HG02852 (cell line): Measurements from ENCODE around the gene TMEM132E.

Experiments used
- ATAC-seq: cut with Tn5 transposase; IDR thresholded peaks from one replicate; pipeline ENCODE4 v1.9.1; 2021; ENCODE audit warnings: mild to moderate bottlenecking, moderate library complexity; ENCODE audit not compliant: unreplicated experiment

The TMEM132E gene

GRCh38 chr17:34567691-34568465 is 11.5 kb upstream of the TMEM132E start:
- ATAC-seq = no peak

GRCh38 chr17:34568953-34569352 is 10.4 kb upstream of the TMEM132E start:
- ATAC-seq = no peak

- no peak for ATAC-seq
Observed at GRCh38 chr17:34569591-34569990, 9.8 kb upstream of the TMEM132E start.

- no peak for ATAC-seq
Observed at GRCh38 chr17:34570506-34570905, 8.9 kb upstream of the TMEM132E start.

GRCh38 chr17:34571428-34572130 is 7.8 kb upstream of the TMEM132E start:
- ATAC-seq = no peak

- no peak for ATAC-seq
Observed at GRCh38 chr17:34572483-34572882, 6.9 kb upstream of the TMEM132E start.

- ATAC-seq = no peak
Observed at GRCh38 chr17:34575182-34575581, 4.2 kb upstream of the TMEM132E start.

- no peak for ATAC-seq
Observed at GRCh38 chr17:34578016-34578415, 1.4 kb upstream of the TMEM132E start.

- no peak for ATAC-seq
Observed at GRCh38 chr17:34578656-34579016, 746 bp upstream of the TMEM132E start.

GRCh38 chr17:34579979-34580684 is 750 bp downstream of the TMEM132E start:
- ATAC-seq = no peak

- no peak for ATAC-seq
Observed at GRCh38 chr17:34580685-34581445, 1.5 kb downstream of the TMEM132E start.

GRCh38 chr17:34581446-34582184 is 2.2 kb downstream of the TMEM132E start:
- ATAC-seq = no peak

GRCh38 chr17:34582185-34582900 is 3.0 kb downstream of the TMEM132E start:
- ATAC-seq = no peak

GRCh38 chr17:34582901-34583245 is 3.5 kb downstream of the TMEM132E start:
- no peak for ATAC-seq

GRCh38 chr17:34584805-34585416 is 5.5 kb downstream of the TMEM132E start:
- no peak for ATAC-seq

- ATAC-seq = no peak
Observed at GRCh38 chr17:34586346-34586846, 7.0 kb downstream of the TMEM132E start.

- no peak for ATAC-seq
Observed at GRCh38 chr17:34588266-34588665, 8.9 kb downstream of the TMEM132E start.

- no peak for ATAC-seq
Observed at GRCh38 chr17:34589120-34589965, 10.0 kb downstream of the TMEM132E start.
